Choroid plexus epithelial cell (primary cell): ENCODE measurements around the gene PHF1.

Source experiments
- DNase-seq: peaks from one replicate; pipeline ENCODE4 v3.0.0-alpha.2; 2010; ENCODE audit warnings: low read depth
- H3K4me3 ChIP-seq: 2 replicates; pipeline ENCODE4 v1.5.1; 2011; ENCODE audit warnings: low read depth, mild to moderate bottlenecking, control low read depth, low read length, moderate library complexity
- CTCF ChIP-seq: conservative IDR thresholded peaks from 2 replicates; pipeline ENCODE4 v1.5.1; 2011; ENCODE audit warnings: low read depth, mild to moderate bottlenecking, control low read depth, inconsistent platforms, low read length, moderate library complexity

Gene PHF1

GRCh38 chr6:33428224-33428965 is 17.6 kb downstream of the PHF1 start:
- peak overlapping the region; percentile 74 for H3K4me3 ChIP-seq
- no peak for DNase-seq
- peak; percentile 44 for TF ChIP-seq CTCF

- TF ChIP-seq CTCF: no peak
- H3K4me3 ChIP-seq: no peak overlapping the region
- DNase-seq: no peak
Observed at GRCh38 chr6:33428966-33429749, 18.3 kb downstream of the PHF1 start.

GRCh38 chr6:33429750-33430052 is 18.9 kb downstream of the PHF1 start:
- DNase-seq: no peak
- TF ChIP-seq CTCF: no peak
- no peak overlapping the region for H3K4me3 ChIP-seq

GRCh38 chr6:33430334-33430733 is 19.5 kb downstream of the PHF1 start:
- no peak overlapping the region for H3K4me3 ChIP-seq
- no peak for DNase-seq

GRCh38 chr6:33430991-33431879 is 20.4 kb downstream of the PHF1 start:
- TF ChIP-seq CTCF: no peak
- peak overlapping the region; percentile 35 for H3K4me3 ChIP-seq
- peak; percentile 77 for DNase-seq

More at GRCh38 chr6:33430334-33430733, 19.5 kb downstream of the PHF1 start:
- TF ChIP-seq CTCF: no peak

- no peak for DNase-seq
- H3K4me3 ChIP-seq: no peak overlapping the region
- no peak for TF ChIP-seq CTCF
Observed at GRCh38 chr6:33431880-33432541, 21.2 kb downstream of the PHF1 start.
